ENCODE measurements around the gene SHFL.

SHFL gene

DNA sequence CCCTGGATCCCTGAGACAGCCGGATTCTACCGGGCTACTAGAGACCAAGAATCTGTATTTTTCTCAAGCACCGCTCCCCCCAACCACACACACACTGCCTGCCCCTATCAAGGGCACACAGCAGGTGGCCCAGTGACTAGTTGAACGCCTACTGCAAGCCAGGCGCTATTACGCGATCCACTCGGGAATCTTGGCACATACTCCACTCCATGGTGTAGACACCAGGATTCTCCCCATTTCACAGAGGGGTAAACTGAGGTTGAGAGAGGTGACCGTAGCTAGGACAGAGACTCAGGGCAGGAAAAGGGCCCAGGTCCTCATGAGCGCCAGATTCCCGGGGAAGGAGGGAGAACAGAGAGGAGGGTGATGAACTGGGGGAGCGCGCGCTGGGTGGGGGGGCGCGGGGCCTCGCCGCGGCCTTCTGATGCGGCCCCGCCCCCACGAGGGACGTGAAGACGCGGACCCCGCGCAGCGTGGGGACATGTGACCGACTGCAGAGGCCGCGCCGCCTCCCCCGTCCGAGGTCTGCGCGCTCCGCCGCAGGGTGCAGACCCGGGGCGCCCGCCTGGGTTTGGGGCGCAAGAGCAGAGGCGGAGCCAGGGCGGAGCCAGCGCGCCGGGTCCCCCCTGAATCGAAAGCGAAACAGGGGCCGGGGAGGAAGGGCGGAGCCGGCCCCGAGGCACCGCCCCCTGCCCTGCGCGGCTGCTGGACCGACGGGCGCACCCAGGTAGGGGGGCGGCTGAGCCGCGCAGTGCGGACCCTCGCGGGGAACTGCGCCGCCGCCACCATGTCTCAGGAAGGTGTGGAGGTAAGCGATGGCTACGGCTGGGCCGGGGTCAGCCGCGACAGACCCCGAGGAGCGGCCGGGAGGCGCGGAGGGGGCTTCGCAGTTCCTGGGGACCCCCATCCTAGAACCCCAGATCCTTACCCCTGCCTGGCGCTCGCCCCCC lies at the start of gene SHFL:
SHFL (plus strand) TSS at position 677 of the 950 bp plus-strand sequence; CDS start at position 788, 111 bp downstream.
- DNase-seq (ENCODE audit: low read depth in 2 of 2), result peak; percentile 77 to 79

DNA sequence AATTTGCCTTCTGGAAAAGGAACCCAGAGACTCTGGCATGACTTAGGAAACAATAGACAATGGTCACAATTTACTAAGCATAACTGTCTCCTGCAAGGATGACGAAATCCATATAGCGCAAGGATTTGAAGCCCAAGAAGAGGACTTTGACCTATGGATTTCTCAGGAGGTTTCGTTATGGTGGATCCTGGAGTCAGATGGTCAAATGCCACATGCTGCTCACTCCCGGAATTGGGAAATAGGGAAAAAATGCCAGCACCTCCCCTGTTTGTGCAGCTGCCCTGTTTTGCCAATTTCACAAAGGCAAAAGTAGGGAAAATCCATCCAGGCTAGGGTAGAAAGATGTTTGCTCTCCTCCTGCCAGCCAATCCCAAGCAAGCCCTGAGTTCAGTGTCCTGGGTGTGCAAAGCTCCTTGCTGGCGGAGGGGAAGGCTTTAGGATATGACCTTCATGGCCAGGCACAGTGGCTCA lies 49.5 kb upstream of the SHFL start:
- no peak for DNase-seq (ENCODE audit: low read depth in 2 of 2)

DNA sequence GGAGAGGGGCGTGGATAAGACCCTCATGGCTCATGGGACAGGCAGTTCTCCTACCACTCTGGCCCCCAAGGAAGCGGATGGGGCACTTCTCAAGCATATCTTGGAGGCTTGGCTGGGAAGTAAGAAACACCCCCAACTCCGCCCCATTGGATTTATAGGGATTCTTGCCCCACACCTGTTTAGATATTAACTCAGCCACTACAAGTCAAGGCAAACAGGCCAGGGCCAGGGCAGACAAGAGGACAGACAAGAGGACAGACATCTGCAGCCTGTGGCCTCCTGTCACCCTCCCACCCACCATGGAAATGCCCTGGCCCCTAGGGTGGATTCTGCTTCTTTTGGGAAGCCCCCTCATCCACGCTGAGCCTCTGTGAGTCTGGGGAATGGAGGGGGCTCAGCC lies 48.8 kb upstream of the SHFL start:
- no peak for DNase-seq (ENCODE audit: low read depth in 2 of 2)

DNA sequence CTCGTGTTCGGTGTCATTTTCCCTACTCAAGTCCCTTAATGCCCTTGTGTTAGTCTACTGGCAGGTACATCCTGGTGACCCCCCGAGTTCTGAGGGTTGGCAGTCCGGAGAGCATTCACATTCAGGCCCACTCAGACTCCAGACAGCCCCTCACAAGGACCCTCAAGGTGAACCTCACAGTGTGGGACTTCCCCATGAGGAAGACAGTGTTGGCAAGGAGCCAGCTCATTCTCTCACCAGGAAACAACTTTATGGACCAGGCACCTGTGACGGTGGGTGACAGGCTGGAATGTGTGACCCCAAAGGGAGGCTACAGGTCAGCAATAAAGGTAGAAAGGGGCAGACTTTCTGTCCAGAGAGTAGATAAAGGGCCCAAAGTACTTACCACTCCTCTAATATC lies 48.3 kb upstream of the SHFL start:
- DNase-seq (ENCODE audit: low read depth in 2 of 2), result no peak

DNA sequence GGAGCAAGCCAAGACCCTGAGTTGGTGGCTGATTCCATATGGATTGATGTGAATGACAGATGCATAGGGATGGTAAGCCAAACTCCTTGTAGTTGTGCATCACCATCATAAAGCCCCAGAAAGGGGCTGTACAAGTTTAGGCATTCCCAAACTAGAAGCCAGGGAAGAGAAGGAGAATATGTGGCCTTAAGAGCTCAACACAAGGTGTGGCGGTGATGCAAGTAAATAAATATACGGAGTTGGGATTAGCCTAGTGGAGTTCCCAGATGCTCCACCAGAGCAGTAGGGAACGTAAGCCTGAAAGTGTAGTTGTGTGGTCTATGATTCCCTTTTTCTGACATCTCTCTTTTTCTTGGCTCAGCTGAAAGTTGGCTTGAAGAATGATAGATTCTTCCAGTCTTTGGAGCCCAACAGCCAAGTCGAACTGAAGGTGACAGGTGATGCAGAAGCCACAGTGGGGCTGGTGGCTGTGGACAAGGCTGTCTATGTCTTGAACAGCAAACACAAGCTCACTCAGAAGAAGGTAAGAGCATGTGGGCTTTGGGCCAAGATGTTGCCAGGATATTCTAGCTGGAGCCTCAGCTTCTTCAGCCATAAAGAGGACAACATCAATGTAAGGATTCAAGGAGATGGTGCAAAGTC lies 42.7 kb upstream of the SHFL start:
- DNase-seq (ENCODE audit: low read depth in 2 of 2), result no peak

DNA sequence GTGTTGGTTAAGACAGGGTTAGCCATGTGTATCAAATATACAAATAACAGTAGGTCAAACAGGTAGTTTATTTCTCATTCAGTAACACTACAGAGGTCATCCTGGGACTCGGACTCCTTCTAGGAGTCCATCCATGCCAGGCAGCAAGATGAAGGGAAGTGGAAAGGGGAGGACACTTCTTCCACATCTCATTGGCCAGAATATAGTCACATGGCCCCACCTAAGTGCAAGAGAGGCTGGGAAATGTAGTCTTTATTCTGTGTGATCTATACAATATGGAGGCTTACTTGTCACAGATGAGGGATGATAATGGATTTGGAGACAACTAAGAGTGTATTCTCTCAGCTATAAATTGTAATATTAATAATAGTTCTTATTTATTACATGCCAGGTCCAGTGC lies 41.7 kb upstream of the SHFL start:
- no peak for DNase-seq (ENCODE audit: low read depth in 2 of 2)

DNA sequence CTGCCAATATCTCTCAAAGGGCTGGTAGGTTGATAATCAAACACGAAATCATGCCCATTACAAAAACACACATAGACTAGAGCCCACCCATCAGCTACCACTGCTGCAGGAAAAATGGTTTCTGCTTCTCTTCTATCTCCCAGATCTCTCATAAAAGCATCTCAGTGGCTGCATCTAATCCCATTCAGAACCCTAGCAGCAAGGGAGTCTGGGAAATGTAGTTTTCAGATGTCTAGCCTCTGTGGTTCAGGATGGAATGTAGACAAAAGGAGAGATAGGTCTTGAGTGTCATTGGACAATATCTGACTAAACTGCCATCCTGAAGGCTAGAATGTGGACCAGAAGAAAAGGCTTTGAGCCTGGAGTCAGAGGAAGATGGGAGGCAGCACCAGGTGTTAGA lies 40.7 kb upstream of the SHFL start:
- DNase-seq (ENCODE audit: low read depth in 2 of 2), result no peak

DNA sequence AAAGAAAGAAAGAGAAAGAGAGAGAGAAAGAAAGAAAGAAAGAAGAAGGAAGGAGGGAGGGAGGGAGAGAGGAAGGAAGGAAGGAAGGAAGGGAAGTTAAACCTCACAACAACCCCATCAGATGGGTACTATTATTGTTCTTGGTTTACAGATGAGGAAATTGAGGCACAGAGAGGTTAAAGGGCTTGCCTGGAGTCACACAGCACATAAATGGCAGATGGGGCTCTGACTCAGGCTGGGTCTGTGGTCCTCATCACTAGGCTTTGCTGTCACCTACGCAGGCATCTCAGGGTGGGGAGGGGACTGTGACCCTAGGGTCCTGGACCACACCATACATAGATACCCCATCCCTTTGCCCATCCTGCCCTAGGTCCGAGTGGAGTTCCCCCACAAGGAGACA lies 36.5 kb upstream of the SHFL start:
- no peak for DNase-seq (ENCODE audit: low read depth in 2 of 2)

DNA sequence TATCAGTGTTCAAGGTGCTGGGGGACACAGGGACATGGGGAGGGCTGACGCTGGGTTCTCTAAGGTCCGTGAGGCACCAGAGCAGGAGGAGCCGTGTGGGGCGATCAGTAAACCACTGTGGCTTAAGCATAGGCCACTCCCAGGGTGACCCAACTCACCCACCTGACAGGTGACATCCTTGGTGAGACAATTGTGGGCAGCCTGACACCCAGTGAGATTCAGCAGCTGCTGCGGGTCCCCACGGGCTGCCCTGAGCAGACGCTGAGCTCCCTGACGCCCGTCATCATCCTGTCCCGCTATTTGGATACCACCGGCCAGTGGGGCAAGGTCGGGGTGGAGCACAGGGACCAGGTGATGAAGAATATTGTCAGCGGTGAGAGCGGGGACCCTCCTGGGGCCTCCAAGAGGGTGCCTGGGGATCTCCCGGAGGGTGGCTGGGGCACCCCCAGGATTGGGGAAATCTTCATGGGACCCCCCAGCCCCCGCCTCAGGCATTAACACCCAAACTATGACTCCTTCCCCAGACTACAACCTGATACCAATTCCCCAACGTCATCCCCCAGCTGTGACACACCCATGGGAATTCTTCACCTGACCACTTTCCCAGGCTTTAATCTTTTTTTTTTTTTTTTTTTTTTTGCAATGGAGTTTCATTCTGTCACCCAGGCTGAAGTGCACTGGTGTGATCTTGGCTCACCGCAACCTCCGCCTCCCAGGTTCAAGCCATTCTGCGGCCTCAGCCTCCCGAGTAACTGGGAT lies 33.3 kb upstream of the SHFL start:
- no peak for DNase-seq (ENCODE audit: low read depth in 2 of 2)

DNA sequence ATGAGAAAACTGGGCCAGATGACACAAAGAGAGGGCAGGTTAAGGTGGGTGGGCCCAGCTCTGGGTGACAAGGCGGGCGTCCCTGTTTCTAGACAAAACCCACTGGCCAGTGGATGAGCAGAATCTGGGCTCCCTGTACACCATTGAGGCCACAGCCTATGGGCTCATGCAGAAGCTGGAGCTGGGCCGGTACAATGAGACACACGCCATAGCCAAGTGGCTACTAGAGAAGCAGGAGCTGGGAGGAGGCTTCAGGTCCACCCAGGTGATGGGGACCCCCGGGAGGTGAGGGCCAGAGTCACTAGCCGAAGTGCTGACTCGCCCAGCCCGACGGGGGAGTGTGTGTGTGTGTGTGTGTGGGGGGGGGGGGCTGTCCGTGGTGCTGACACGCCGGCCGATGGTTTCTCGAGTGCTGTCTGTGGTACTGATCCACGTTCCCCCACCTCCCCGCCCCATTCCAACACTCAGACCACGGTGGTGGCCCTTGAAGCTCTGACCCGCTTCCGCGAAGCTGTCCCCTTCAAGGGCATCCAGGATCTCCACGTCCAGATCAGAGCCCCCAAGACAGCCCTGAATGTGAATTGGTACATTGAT lies 24.3 kb upstream of the SHFL start:
- DNase-seq (ENCODE audit: low read depth in 2 of 2), result no peak

DNA sequence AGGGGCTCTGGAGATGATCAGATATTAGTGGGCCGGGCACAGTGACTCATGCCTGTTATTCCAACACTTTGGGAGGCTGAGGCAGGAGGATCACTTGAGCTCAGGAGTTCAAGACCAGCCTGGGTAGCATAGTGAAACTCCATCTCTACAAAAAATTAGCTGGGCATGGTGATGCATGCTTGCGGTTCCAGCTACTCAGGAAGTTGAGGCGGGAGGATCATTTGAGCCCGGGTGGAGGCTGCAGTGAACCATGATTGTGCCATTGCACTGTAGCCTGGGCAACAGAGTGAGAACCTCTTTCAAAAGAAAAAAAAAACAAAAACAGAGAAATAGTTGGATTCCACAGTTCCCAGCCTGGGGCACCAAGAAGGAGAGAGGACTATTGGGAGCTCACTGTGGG lies 17.9 kb upstream of the SHFL start:
- DNase-seq (ENCODE audit: low read depth in 2 of 2), result no peak

DNA sequence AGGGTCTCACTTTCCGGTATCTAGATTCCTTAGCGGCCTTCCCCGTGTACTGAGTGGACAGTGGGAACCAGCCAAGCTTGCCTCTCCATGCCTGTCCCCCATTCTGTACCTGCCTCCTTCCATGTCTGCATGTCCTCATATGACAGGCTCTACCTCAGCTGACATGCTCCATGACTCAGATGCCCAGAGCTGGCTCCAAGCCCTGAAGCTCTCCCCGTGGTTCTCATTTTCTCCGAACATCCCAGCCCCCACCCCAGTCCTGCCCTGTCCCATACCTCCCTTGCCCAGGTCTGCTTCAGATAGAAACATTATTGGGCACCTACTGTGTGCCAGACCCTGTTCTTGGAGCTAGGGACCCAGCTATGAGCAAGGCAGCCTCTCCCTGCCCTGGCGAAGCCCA lies 17.1 kb upstream of the SHFL start:
- DNase-seq (ENCODE audit: low read depth in 2 of 2), result no peak

DNA sequence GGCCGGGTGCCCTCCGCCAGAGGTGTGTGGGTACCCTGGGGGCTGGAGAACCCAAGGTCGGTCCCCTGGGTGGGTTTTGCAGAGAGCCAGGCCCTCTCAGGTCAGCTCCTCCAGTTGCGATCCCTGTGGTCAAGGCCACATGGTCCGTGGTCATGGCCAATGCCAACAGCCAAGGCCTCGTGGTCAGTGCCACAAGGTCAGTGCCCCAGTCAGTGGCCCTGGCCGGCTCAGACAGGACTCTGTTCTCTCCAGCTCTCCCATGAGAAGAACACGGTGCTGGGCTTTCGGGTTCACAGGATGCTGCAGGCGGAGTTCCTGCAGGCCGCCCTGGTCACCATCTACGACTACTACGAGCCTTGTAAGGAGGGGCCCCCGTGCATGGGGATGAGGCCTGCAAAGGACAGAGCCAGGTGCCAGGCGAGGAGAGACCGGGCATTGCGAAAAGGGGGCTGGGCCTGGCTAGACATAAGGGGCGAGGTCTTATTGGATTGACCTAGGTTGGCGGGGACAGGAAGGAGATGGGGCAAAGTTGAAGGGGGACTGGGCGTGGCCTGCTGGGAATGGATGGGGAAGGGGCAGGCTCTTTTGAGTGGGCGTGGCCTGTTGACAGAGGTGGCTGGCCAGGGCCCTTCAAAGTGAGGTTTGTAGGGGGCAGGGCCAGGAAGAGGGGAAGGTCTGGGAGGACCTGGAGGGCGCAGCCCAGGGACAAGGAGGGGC lies 15.2 kb upstream of the SHFL start:
- DNase-seq (ENCODE audit: low read depth in 2 of 2), result no peak

DNA sequence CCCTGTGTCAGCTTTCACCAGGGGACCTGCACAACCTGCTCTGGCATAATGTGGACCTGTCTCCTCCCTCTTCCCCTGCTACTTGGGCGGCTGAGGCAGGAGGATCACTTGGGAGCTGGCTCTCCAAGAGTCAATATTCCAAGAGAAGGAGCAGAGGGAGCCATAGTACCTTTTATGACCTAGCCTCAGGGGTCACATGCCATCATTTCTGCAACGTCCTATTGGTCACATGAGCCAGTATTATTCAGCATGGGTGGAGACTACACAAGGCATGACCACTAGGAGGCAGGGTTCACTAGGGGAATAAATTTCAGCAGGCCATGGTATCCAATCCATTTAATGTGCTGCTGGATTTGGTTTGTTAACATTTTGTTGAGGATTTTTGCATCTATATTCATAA lies 12.0 kb upstream of the SHFL start:
- DNase-seq (ENCODE audit: low read depth in 2 of 2), result peak in 1 of 2 donors; percentile 25

DNA sequence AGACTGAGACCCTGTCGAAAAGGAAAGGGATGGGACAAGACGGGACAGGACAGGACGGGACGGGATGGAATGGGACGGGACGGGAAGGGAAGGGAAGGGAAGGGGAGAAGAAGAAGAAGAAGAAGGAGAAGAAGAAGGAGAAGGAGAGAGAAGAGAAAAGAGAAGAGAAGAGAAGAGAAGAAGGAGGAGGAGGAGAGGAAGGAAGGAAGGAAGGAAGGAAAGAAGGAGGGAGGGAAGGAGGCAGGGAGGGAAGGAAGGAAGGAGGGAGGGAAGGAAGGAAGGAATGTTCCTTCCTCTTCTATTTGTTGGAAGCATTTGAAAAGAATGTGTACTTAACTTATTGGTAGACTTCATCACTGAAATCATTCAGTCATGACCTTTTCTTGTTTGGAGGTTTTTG lies 9.6 kb upstream of the SHFL start:
- no peak for DNase-seq (ENCODE audit: low read depth in 2 of 2)

DNA sequence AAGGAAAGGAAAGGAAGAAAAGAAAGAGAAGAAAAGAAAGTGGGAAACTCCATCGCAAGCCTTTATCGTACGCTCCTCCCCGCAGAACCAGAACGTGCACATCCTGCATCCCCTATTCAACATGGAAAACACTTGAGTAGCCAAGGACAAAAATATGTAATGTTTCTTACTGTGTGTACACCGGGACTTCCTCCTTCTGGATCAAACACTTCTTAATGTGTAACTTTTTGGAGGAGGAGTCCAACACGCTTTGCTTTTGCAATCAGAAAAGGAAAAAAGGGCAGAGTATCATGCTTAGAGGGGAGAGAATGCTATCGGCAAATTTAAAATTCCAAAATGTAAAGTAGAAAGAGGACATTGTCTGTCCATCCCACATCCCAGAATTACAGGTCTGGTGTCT lies 7.8 kb upstream of the SHFL start:
- no peak for DNase-seq (ENCODE audit: low read depth in 2 of 2)

DNA sequence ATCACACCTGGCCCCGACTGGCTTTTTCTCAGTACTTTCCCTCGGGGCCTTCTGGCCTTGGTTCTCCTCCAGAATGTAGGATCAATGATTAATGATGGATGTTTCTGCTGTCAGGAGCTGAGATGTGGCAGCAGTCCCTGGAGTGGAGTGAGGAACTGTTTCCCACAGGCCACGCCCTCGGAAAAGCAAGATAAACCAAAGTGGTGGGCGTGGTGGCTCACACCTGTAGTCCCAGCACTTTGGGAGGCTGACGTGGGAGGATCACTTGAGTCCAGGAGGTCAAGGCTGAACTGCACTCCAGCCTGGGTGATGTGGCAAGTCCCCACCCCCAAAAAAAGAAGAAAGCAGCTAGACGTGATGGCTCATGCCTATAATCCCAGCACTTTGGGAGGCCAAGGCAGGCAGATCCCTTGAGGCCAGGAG lies 7.1 kb upstream of the SHFL start:
- no peak for DNase-seq (ENCODE audit: low read depth in 2 of 2)

DNA sequence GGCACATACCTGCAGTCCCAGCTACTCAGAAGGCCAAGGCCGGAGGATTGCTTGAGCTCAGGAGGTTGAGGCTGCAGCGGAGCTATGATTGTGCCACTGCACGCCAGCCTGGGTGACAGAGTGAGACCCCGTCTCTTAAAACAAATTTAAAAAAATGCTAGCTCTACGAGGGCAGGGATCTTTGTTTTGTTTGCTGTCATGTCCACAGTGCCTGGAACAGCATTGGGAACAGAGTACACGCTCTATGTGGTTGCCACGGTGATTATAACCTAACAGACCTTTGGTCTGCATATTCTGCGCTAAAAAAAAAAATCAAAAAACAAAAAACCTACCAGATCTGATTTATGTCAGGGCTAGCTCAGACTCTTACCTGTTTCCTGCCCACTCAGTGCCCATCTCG lies 2.2 kb upstream of the SHFL start:
- DNase-seq (ENCODE audit: low read depth in 2 of 2), result no peak

DNA sequence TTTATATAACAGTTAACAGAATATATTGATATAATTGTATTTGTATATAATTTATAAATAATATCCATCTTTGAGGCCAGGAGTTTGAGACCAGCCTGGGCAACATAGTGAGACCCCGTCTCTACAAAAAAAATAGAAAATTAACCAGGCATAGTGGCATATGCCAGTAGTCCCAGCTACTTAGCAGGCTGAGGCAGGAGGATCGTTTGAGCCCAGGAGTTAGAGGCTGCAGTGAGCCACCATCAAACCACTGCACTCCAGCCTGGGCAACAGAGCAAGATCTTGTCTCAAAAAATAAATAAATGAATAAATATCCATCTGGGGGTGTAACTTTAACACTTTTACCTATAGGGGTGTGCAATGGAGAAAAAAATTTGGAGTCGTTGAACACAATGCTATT lies 1.3 kb upstream of the SHFL start:
- DNase-seq (ENCODE audit: low read depth in 2 of 2), result no peak

DNA sequence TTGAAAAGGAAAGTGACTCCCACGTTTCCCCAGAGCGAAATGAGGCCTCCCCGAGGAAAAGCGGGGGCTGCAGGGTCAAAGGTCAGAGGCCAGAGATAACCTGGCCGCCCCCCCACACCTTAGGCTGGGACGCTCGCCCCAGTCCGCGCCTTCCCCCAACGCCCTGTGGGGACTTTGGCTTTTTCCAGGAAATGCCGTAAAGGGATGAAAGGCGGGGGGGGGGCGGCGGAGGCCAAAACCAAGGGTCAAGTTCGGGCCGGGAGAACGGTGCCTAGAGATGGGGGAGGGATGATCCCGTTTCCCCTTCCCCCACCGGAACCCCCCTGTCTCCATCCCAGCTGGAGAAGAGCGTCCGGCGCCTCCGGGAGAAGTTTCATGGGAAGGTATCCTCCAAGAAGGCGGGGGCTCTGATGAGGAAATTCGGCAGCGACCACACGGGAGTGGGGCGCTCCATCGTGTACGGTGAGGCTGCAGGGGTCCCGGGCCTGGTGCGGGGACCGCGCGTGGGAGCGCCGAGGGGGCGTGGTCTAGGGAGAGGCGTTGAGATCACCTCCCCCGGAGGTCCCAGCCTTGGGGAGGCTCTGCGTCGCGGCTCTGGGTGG lies 575 bp downstream of the SHFL start:
- DNase-seq (ENCODE audit: low read depth in 2 of 2), result peak in 1 of 2 donors; percentile 37
